ENCODE results near the gene GPR87. TPM values are rescaled to one million over a fixed set of nuclear protein-coding genes. Genes with fewer than 3 reads are reported as not detected.

GPR87 gene
- total RNA-seq, 1 experiment from 2014 or later, result 0.21 TPM

GRCh38 chr3:151283387-151283786 lies 33.2 kb downstream of the GPR87 start:
- no peak for DNase-seq
- Histone ChIP-seq H3K4me3 (ENCODE audit: insufficient read depth, low read depth, low read length) (no peak overlapping the region), H3K27me3 (ENCODE audit: control insufficient read depth, insufficient read depth, low read length) (no peaks in the 10 kb centered on the region), H3K36me3 (replicated peaks; ENCODE audit: control insufficient read depth, insufficient read depth, low read length) (no peaks in the 10 kb centered on the region; the same call in 1 of the 2 replicates)

GRCh38 chr3:151282921-151283320 lies 33.7 kb downstream of the GPR87 start:
- DNase-seq, result peak; percentile 25
- no peak overlapping the region for H3K4me3 ChIP-seq (ENCODE audit: insufficient read depth, low read depth, low read length)
- H3K36me3 ChIP-seq (replicated peaks; ENCODE audit: control insufficient read depth, insufficient read depth, low read length), result no peaks in the 10 kb centered on the region; the same call in 1 of the 2 replicates
- no peaks in the 10 kb centered on the region for H3K27me3 ChIP-seq (ENCODE audit: control insufficient read depth, insufficient read depth, low read length)

GRCh38 chr3:151281671-151282324 lies 34.8 kb downstream of the GPR87 start:
- H3K27me3 ChIP-seq (ENCODE audit: control insufficient read depth, insufficient read depth, low read length), result no peaks in the 10 kb centered on the region
- no peaks in the 10 kb centered on the region; the same call in 1 of the 2 replicates for H3K36me3 ChIP-seq (replicated peaks; ENCODE audit: control insufficient read depth, insufficient read depth, low read length)
- no peak overlapping the region for H3K4me3 ChIP-seq (ENCODE audit: insufficient read depth, low read depth, low read length)
- DNase-seq, result no peak

GRCh38 chr3:151278230-151278629 lies 38.4 kb downstream of the GPR87 start, which contains the start of gene P2RY14:
Gene P2RY14, minus strand, starts transcription at chr3:151278542. Its CDS starts 64,226 bp downstream, at chr3:151214316.
- H3K4me3 ChIP-seq (ENCODE audit: insufficient read depth, low read depth, low read length), result no peak within 1 kb of the TSS
- no peaks in the 10 kb centered on the region; the same call in 1 of the 2 replicates for H3K36me3 ChIP-seq (replicated peaks; ENCODE audit: control insufficient read depth, insufficient read depth, low read length)
- DNase-seq, result no peak
- H3K27me3 ChIP-seq (ENCODE audit: control insufficient read depth, insufficient read depth, low read length), result no peaks in the 10 kb centered on the region

- no peak for DNase-seq
- Histone ChIP-seq H3K36me3 (replicated peaks; ENCODE audit: control insufficient read depth, insufficient read depth, low read length) (no peaks in the 10 kb centered on the region; the same call in 1 of the 2 replicates), H3K4me3 (ENCODE audit: insufficient read depth, low read depth, low read length) (no peak overlapping the region), H3K27me3 (ENCODE audit: control insufficient read depth, insufficient read depth, low read length) (no peaks in the 10 kb centered on the region)
These were observed 40.0 kb downstream of the GPR87 start for GRCh38 chr3:151276687-151277042.

GRCh38 chr3:151276038-151276686 lies 40.5 kb downstream of the GPR87 start:
- no peak overlapping the region for H3K4me3 ChIP-seq (ENCODE audit: insufficient read depth, low read depth, low read length)
- no peak for DNase-seq
- no peaks in the 10 kb centered on the region; the same call in 1 of the 2 replicates for H3K36me3 ChIP-seq (replicated peaks; ENCODE audit: control insufficient read depth, insufficient read depth, low read length)
- H3K27me3 ChIP-seq (ENCODE audit: control insufficient read depth, insufficient read depth, low read length), result no peaks in the 10 kb centered on the region

- H3K36me3 ChIP-seq (replicated peaks; ENCODE audit: control insufficient read depth, insufficient read depth, low read length), result no peaks in the 10 kb centered on the region
- DNase-seq, result no peak
- H3K4me3 ChIP-seq (ENCODE audit: insufficient read depth, low read depth, low read length), result no peak overlapping the region
- H3K27me3 ChIP-seq (ENCODE audit: control insufficient read depth, insufficient read depth, low read length), result no peaks in the 10 kb centered on the region
These were observed 41.5 kb downstream of the GPR87 start for GRCh38 chr3:151275091-151275490.

- Histone ChIP-seq H3K27me3 (ENCODE audit: control insufficient read depth, insufficient read depth, low read length) (no peaks in the 10 kb centered on the region), H3K36me3 (replicated peaks; ENCODE audit: control insufficient read depth, insufficient read depth, low read length) (no peaks in the 10 kb centered on the region), H3K4me3 (ENCODE audit: insufficient read depth, low read depth, low read length) (no peak overlapping the region)
- DNase-seq, result no peak
These were observed 47.0 kb downstream of the GPR87 start for GRCh38 chr3:151269631-151270030.

GRCh38 chr3:151268267-151269235 lies 48.1 kb downstream of the GPR87 start:
- no peak for DNase-seq
- Histone ChIP-seq H3K27me3 (ENCODE audit: control insufficient read depth, insufficient read depth, low read length) (no peaks in the 10 kb centered on the region), H3K4me3 (ENCODE audit: insufficient read depth, low read depth, low read length) (no peak overlapping the region), H3K36me3 (replicated peaks; ENCODE audit: control insufficient read depth, insufficient read depth, low read length) (no peaks in the 10 kb centered on the region)

GRCh38 chr3:151267066-151267465 lies 49.6 kb downstream of the GPR87 start:
- Histone ChIP-seq H3K36me3 (replicated peaks; ENCODE audit: control insufficient read depth, insufficient read depth, low read length) (no peaks in the 10 kb centered on the region), H3K27me3 (ENCODE audit: control insufficient read depth, insufficient read depth, low read length) (no peaks in the 10 kb centered on the region), H3K4me3 (ENCODE audit: insufficient read depth, low read depth, low read length) (no peak overlapping the region)
- DNase-seq, result no peak

- no peaks in the 10 kb centered on the region for H3K27me3 ChIP-seq (ENCODE audit: control insufficient read depth, insufficient read depth, low read length)
- H3K4me3 ChIP-seq (ENCODE audit: insufficient read depth, low read depth, low read length), result no peak overlapping the region
- DNase-seq, result no peak
- H3K36me3 ChIP-seq (replicated peaks; ENCODE audit: control insufficient read depth, insufficient read depth, low read length), result no peaks in the 10 kb centered on the region
These were observed 50.8 kb downstream of the GPR87 start for GRCh38 chr3:151265866-151266265.

- DNase-seq, result no peak
- Histone ChIP-seq H3K27me3 (ENCODE audit: control insufficient read depth, insufficient read depth, low read length) (no peaks in the 10 kb centered on the region), H3K36me3 (replicated peaks; ENCODE audit: control insufficient read depth, insufficient read depth, low read length) (no peaks in the 10 kb centered on the region), H3K4me3 (ENCODE audit: insufficient read depth, low read depth, low read length) (no peak overlapping the region)
These were observed 51.5 kb downstream of the GPR87 start for GRCh38 chr3:151265166-151265565.

GRCh38 chr3:151264605-151265004 lies 52.0 kb downstream of the GPR87 start:
- Histone ChIP-seq H3K27me3 (ENCODE audit: control insufficient read depth, insufficient read depth, low read length) (no peaks in the 10 kb centered on the region), H3K4me3 (ENCODE audit: insufficient read depth, low read depth, low read length) (no peak overlapping the region), H3K36me3 (replicated peaks; ENCODE audit: control insufficient read depth, insufficient read depth, low read length) (no peaks in the 10 kb centered on the region)
- DNase-seq, result no peak

GRCh38 chr3:151262871-151263525 lies 53.6 kb downstream of the GPR87 start:
- Histone ChIP-seq H3K27me3 (ENCODE audit: control insufficient read depth, insufficient read depth, low read length) (no peaks in the 10 kb centered on the region), H3K36me3 (replicated peaks; ENCODE audit: control insufficient read depth, insufficient read depth, low read length) (no peaks in the 10 kb centered on the region), H3K4me3 (ENCODE audit: insufficient read depth, low read depth, low read length) (no peak overlapping the region)
- DNase-seq, result no peak
